GM21717 (cell line): ENCODE measurements around the gene BFAR.
"Not testable (repeated sequence)": the region's sequence is repeated elsewhere in the genome, so short reads cannot be mapped to it uniquely, and the experiment has no call there.

Experiments used
- ATAC-seq: cut with Tn5 transposase; IDR thresholded peaks from one replicate; pipeline ENCODE4 v1.9.1; 2021; ENCODE audit warnings: mild to moderate bottlenecking, moderate library complexity; ENCODE audit not compliant: unreplicated experiment

Gene BFAR, protein sequence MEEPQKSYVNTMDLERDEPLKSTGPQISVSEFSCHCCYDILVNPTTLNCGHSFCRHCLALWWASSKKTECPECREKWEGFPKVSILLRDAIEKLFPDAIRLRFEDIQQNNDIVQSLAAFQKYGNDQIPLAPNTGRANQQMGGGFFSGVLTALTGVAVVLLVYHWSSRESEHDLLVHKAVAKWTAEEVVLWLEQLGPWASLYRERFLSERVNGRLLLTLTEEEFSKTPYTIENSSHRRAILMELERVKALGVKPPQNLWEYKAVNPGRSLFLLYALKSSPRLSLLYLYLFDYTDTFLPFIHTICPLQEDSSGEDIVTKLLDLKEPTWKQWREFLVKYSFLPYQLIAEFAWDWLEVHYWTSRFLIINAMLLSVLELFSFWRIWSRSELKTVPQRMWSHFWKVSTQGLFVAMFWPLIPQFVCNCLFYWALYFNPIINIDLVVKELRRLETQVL

GRCh38 chr16:14632693-14633569, at the start of gene BFAR:
Gene BFAR (plus strand): TSS chr16:14632951. CDS start chr16:14644347, 11,396 bp downstream.
- ATAC-seq: peak; percentile 65

GRCh38 chr16:14585287-14585686, 47.5 kb upstream of the BFAR start:
- ATAC-seq: no peak

GRCh38 chr16:14586637-14587305, 46.0 kb upstream of the BFAR start:
- ATAC-seq: no peak

DNA sequence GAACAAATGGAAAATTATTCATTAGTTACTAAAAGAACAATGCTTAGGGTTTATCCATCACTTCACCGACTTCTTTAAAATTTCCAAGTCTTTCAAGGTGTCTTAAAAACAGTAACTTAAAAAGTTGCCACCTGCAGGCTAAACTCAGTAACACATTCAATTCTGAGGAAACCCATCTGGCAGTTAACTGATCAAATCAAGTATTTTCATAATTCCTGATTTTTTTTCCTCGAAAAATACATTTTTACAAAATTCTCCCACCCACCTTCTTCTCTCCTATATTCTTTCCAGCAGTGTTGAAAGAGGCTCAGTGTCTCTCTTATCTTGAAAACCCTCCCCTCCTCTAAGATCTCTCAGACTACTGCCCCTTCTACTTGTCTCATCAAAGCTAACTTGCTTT, 32.6 kb upstream of the BFAR start:
- ATAC-seq: no peak

DNA sequence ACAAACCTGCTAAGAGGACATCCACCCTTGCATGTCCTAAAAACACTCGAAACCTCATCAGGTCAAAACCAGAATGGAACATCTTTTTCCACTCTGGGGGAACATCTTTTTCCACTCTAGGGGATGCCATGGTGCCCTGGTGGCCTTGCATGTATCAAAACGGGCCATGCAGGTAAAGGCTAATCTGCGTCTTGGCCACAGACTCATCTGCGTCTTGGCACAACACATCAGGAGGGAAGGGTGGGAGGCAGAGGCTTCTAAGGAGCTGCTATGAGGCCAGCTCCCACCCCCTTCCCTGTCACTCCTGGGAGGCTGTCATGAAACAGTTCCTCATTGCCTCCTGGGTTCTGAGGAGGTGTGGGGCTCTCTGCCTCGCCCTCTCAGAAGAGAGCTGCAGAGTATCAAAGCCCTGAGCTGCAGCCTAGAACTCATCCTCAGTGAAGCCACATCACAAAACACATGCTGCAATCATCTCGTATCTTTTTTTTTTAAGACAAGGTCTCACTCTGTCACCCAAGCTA, 30.2 kb upstream of the BFAR start:
- ATAC-seq: no peak

DNA sequence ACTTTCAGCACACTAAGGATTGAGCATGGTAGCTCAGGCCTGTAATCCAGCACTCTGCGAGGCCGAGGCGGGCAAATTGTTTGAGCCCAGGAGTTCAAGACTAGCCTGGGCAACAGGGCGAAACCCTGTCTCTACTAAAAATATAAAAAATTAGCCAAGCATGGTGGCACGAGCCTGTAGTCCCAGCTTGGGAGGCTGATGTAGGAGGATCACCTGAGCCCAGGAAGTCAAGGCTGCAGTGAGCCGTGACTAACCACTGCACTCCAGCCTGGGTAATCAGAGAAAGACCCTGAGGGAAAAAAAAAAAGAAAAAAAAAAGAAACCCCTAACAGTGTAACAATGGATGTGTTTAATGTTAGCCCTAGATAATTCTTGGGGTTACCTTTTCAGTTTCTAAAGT, 26.6 kb upstream of the BFAR start:
- ATAC-seq: peak; percentile 36

DNA sequence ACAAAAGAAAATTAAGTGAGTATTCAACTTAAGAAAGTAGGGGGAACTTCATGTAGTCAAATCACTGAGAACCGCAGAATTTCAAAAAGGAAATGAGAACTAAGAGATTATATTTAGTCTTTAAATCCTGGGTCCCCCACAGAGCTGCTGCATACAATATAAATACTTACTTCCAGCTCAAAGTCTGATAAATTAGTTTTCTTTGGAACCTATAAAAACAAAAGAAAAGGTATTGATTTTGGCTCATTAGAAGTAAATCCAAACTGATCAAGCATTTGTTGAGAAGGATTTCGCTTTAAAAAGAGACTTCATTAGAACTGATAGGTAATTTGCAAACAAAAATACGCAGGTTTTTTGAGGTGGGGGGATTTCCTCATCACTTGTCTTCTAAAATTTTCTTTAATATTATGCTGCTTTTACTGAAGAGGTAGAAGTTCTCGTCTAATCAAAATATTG, 24.6 kb upstream of the BFAR start:
- ATAC-seq: peak; percentile 46

DNA sequence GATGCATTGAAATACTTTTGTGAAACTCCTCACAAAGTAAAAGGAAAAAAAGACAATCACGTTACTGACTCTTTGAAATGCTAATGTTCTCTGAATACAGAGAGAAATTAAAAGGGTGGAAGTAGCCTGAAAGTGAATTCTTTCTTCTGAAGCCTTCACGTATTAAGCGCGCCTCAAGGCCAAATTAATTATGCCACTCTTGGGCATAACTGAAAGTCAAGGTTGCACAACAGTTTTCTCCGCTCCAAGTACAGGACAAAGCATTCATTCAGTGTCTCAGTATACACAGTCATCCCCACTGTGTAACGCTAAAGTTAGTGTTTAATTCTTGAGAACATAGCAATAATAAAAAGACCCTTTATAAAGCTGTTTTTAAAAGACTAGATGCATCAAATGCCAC, 24.1 kb upstream of the BFAR start:
- no peak for ATAC-seq

DNA sequence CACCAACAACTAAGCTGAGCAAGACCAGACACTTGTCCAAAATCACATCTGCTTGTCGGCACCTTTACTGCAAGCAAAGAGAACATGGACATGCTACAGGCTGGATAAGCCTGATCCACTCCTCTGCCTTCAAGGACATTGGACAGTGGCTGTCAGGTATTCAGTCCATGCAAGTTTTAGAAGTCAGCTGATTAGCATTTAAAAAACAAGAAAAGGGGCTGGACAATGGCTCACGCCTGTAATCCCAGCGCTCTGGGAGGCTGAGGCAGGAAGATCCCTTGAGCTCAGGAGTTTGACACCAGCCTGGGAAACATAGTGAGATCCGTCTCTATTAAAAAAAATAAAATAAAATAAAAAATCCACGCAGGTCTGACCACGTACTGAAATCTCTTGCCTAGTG, 23.0 kb upstream of the BFAR start:
- ATAC-seq: no peak

DNA sequence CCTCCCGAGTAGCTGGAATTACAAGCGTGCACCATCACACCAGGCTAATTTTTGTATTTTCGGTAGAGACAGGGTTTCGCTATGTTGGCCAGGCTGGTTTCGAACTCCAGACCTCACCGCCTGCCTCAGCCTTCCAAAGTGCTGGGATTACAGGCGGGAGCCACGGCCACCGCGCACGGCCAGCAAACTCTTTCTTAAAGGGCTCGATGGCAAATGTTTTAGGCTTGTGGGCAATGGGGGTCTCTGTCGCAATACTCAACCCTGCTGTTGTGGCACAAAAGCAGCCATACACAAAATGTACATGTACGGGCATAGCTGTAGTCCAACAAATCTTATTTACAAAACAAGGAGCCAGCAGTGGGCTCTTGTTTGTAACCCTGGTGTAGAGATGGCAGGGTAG, 21.1 kb upstream of the BFAR start:
- no peak for ATAC-seq

DNA sequence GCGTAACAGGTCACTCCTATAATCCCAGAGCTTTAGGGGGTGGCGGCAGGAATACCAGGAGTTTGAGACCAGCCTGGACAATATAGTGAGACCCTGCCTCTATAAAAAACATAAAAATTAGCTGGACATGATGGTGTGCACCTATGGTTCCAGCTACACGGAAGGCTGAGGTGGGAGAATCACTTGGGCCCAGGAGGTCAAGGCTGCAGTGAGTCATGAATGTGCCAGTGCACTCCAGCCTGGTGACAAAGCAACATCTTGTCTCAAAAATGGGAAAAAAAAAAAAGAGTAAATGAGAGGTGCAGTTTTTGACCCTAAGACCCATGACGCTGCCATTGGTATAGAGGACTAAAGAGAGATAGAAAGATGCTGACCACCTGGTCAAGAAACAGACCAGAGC, 18.8 kb upstream of the BFAR start:
- no peak for ATAC-seq

- no peak for ATAC-seq
Observed at GRCh38 chr16:14616280-14616679, 16.5 kb upstream of the BFAR start.

DNA sequence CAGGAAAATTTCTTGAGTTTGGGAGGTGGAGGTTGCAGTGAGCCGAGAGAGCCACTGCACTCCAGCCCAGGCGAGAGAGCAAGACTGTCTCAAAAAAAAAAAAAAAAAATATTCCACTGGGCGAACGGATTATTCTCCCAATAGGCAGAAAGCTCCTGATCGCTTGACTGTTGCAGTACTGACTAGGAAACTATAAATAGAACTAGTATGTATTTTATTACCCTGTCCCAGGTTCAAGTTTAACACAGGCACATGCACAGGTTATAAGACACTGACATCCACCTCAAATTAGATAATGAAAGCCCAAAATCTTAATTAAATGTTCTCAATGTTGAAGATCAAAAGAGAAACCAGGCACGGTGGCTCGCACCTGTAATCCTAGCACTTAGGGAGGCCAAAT, 14.2 kb upstream of the BFAR start:
- no peak for ATAC-seq

DNA sequence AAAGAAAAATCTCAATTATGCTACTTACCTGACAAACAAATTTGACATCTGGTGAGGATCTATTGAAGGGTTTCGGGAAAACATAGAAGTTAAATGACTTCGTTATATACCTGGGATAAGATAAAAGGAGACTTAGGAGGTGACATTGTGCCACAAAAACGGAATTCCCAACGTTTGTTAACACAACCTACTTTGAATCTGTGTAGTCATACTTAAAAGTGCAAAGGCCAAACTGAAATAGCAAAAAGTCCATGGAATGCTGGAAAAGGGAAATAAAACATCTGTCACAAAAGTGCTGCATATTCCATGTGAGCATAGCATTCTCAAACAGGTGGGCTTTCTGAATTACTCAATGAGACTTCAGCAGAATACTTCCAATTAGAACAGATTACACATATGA, 5.7 kb upstream of the BFAR start:
- no peak for ATAC-seq

DNA sequence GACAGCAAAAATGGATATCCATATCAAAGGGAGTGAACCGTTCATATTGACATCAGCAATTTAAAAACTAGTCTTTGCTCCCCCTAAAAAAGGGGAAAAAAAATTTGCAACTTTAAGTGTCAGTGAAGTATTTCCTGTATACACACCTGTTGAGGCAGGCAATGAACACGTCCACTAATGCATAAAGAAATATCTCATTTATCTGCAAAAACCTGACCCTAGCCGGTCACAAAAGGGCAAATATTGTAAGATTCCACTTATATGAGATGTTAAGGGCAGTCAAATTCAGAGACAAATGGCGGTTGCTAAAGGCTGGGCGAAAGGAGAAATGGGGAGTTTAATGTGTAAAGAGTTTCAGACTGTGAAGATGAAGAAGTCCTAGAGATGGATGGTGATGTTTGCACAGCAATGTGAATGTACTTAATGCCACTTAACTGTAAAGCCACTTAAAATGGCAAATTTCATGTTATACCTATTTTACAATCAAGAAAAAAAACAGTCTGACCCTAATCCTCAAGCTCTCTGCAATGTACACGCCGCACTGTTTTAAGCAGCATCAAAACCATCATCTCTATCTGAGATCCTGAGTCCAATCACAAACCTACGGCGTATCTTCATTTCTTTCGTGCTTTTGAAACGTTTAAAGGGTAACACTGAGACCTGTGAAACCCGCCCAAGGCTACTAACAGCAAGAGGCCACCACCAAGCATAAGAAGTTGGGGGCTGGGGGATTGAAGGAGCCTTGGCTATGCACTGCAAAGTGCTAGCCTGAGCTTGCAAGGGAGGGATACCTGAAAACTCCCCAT, 3.7 kb upstream of the BFAR start:
- ATAC-seq: peak; percentile 1

DNA sequence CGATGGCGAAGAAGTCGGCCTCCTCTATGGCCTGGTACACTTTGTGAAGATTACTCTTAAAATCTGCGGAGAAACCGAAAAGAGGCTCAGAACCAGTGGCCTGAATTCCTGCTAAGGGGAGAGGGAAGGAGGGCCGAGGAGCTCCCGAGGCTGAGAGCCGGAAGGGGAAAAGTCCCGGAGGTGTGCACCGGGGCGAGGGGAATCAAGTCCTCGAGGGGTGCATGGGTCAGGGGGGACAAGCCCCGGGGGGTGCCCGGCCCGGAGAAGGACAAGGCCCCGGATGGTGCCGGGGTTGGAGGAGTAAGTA, 3.2 kb upstream of the BFAR start:
- ATAC-seq: peak; percentile 7

DNA sequence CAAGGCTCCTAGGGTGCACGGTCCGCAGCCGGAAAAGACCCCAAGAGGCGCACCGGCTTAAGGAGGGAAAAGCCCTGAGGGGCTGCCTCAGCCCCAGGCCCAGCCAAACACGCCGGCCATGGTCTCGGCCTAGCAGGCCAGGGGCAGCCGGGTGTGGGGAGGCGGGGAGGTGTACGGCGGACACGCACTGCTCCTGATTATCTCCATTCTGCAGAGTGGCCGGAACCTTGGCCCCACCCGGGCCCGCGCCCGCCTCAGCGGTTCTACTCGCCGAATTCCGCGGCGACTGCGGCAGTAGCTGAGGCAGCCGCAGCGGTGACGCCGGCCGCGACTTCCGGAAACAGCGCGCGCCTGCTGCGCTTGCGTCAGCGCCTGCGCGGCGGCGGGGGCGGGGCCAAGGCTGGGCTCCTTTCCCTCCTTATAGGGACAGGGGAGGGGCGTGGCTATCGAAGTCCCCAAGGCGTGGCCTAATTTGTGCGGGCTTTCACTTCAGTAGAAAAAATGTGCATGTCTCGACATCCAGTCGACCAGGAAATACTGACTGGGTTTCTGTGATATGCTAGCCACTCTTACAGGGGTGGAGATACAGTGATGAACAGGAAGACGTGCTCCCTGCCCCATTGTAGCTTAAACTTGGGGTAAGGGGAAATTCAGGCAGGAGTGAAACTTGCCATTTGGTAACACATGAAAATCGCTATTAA, 2.7 kb upstream of the BFAR start, which contains the start of gene PARN:
PARN (minus strand) TSS at position 342 of the 701 bp plus-strand sequence; CDS start at position 207, 135 bp downstream.
- peak; percentile 31 for ATAC-seq

- not testable (repeated sequence) for ATAC-seq
Observed at GRCh38 chr16:14630620-14631330, 2.0 kb upstream of the BFAR start.

DNA sequence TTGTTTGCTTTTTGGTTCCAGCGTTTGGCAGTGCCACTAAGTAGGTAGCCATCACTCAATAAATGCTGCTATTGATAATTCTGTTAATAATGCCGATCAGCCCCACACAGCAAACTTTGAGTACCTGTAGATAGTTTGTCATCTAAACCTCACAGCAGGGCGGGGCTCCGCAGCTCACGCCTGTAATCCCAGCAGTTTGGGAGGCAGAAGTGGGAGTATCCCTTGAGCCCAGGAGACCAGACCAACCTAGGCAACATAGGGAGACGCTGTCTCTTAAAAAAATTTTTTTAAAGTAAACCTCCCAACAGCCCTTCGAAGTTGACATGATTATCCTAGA, 1.6 kb downstream of the BFAR start:
- no peak for ATAC-seq
